GM10266 (cell line): Measurements from ENCODE around the gene CDC42BPB.
A peak's percentile ranks its signal among the peaks of the same experiment; 100 is the strongest.

Source experiments
- DNase-seq: peaks from one replicate; pipeline ENCODE4 v3.0.0; 2012; ENCODE audit errors: extremely low spot score
- TF ChIP-seq, protein P1 (sequence below): IDR thresholded peaks from 2 replicates; pipeline ENCODE4 v1.5.1; 2012; ENCODE audit warnings: mild to moderate bottlenecking, low read depth; ENCODE audit not compliant: control insufficient read depth, insufficient read depth; ENCODE audit errors: missing control alignments

CDC42BPB gene

DNA sequence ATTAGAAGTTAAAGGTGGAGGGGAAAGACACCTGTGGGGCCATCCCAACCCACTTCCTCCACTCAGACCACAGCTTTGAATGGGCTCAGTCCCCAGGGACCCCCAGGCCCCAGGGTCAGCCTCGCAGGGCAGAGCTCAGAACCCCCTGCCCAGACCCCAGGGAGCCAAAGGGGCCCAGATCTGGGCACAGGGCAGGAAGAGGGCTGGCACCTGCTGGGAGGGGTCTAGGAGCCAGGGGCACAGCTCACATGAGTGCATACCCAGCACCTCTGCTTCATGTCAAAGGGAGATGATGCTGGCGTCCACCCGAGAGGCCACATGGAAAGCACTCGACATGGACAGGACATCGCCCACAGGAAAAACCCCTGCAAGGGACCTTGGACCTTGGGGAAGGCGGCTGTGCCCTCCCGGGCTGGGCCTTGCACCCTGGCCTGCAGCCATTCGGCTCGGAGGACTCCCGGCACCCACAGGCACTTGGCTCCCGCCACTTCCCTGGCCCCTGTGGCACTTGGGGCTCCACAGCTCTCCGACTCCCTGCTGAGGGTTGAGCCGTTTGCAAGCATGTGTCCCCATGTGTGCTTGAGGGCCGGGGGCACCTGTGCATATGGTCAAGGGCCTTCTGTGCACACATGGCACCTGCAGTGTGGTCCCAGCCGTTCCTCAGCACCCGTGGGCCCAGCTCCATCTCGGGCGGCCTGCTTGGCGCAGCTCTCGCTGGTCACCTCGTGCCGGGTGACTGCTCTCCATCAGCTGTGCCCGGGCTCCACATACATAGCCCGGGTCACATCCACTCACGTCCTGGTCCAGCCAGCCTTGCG lies 142.7 kb downstream of the CDC42BPB start:
- TF ChIP-seq, protein P1, sequence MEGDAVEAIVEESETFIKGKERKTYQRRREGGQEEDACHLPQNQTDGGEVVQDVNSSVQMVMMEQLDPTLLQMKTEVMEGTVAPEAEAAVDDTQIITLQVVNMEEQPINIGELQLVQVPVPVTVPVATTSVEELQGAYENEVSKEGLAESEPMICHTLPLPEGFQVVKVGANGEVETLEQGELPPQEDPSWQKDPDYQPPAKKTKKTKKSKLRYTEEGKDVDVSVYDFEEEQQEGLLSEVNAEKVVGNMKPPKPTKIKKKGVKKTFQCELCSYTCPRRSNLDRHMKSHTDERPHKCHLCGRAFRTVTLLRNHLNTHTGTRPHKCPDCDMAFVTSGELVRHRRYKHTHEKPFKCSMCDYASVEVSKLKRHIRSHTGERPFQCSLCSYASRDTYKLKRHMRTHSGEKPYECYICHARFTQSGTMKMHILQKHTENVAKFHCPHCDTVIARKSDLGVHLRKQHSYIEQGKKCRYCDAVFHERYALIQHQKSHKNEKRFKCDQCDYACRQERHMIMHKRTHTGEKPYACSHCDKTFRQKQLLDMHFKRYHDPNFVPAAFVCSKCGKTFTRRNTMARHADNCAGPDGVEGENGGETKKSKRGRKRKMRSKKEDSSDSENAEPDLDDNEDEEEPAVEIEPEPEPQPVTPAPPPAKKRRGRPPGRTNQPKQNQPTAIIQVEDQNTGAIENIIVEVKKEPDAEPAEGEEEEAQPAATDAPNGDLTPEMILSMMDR, result no peak
- DNase-seq, result no peak

DNA sequence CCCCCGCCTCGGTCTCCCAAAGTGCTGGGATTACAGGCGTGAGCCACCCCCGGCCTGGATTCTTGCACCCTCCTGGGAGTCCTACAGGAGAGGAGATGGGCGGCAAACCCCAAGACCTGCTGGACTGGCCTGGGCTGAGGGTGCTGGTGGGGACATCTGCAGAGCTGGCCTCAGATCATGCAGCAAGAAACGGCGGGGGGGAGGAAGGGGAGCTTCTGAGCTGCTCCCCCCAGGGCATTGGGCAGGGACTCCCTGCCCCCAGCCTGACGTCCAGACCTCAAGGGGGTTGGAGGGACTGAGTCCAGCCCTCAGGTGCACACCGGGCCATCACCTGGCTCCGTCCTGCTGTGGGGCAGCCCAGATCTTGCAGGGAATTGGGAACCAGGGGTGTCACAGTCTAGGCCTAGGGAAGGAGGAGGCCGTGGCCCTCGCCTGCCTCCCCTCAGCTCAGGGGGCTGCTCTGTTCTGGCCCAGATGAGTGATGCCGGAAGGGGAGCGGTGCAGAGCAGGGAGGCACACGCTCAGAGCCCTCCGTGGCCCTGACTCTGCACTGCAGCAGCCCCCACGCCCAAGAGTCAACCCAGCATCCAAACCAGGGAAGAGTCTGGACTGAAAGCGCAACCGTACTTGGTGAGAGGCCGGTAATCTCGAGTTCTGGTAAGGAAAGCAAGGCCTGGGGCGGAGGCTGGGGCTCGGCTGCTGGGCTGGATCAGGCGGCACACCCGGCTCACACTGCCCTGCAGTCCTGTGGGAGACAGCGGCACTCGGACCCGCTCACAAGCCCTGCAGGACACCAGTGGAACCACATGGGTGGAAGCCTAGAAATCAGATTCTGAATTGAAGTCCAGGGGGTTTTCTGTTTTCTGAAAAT lies 143.8 kb downstream of the CDC42BPB start:
- TF ChIP-seq, protein P1, result no peak
- DNase-seq, result peak; percentile 25

DNA sequence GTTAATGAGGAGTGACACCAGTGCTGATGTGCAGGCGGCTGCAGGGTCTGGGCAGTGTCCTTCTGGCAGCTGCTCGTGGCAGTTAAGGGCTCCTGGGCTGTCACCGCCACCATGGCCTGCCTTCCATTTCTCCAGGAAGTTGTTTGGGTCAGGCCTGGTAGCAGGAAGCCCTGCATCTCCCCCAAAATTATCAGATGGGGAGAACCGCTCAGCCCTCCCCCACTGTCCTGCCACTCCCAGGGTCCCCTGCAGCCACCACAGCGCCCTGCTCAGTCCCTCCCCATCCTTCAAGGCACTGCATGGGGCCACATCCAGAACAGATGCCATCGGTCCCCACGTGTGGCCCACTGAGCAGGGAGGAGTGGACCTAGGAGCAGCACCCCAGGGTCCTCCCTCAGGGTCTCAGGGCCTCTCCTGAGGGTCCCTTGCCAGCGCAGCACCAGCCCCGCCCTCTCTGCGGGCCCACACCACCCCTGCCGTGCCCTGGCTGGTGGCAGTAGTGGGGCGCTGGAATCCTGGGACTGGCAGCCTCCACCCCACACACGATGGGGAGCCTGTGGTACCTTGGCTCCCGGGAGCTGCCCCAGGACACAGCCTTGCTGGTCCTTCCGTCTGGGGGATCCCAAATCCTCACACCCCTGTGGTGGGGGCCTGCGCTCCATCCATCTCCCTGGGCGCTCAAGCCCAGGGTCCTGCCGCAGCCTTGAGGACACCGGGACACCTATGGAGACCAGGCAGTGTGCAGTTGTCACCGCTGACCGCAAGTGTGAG lies 145.2 kb downstream of the CDC42BPB start:
- DNase-seq, result peak; percentile 18
- TF ChIP-seq, protein P1, result no peak

DNA sequence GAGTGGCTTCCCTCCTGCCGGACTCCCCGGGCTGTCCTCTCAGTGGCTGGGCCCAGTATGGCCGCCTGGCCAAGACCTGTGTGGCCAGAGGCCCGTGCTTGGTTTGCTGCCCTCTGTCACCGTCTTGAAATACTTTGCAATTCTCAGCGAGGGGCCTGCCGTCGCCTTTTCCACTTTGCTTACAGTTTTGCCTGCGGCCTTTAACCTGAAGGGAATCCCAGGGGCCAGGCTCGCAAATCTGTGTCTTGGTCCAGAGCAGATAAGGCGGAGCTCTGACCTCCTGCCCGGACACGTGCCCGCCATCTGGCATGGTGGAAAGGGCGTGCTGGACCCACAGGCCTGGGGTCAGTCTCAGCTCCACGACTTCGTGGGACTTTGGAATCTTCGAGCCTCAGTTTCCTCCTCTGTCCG lies 145.8 kb downstream of the CDC42BPB start:
- TF ChIP-seq, protein P1, result no peak
- DNase-seq, result peak; percentile 8

DNA sequence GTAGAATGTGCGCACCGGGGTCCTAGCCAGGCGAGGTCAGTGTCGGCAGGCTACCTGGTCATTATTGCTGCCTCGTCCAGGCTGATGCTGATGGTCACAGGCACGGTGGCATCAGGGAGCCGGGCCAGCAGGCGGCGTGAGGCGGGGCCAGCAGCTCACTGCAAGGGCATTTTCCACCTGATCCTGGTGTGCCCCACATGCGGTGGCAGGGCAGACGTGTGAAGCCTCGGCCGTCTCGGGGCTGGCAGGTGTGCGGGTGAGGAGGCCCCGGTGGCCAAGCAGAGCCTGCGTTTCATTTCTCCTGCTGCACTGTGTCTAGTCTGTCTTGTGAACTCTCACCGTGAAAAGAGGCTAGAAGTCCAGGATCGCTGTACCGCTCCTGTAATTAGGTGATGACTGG lies 146.9 kb downstream of the CDC42BPB start:
- TF ChIP-seq, protein P1, result no peak
- DNase-seq, result peak; percentile 18

DNA sequence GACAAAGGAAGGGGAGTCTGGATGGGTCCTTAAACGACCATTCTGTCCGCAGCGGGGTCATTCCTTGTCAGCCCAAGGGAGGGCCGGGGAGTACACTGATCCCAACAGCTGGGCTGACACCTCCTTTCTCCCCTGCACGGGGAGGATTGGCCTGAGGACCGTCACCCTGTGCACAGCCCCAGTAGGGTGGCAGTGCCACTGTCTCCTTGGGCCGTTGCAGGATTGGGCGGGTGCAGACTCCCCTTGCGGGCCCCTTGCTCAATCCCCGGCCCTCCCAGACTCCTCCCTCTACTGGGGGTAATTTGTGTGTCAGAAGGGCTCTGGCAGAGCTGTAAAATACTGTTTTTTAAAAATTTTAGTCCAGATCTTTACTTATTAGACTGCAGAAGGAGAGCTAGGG lies 147.4 kb downstream of the CDC42BPB start:
- no peak for DNase-seq
- TF ChIP-seq, protein P1, result no peak

DNA sequence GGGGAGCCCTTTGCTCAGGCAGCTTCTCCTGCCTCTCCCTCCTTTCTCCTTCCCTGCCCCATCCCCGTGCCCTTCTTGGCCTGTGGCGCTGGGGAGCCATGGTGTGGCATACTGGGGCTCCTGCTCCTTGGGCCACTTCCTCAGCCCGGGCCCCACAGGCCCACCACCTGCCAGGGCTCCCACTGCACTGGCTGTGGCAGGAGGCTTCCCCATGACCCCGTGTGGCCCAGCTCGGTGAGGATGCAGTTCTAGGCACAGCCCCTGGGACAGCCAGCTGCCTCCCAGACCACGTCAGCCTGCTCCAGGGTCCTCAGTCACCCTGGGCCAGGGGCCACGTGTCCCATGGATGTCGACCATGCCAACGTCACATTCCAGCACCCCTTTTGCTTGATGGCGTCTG lies 147.9 kb downstream of the CDC42BPB start:
- peak; percentile 24 for DNase-seq
- TF ChIP-seq, protein P1, result no peak
